ENCODE data around the gene NFKBIE. TPM values are rescaled to one million over a fixed set of nuclear protein-coding genes. Genes with fewer than 3 reads are reported as not detected.

Gene NFKBIE
- total RNA-seq, 2 experiments from 2014 or later, result 14.7 to 15.3 TPM

DNA sequence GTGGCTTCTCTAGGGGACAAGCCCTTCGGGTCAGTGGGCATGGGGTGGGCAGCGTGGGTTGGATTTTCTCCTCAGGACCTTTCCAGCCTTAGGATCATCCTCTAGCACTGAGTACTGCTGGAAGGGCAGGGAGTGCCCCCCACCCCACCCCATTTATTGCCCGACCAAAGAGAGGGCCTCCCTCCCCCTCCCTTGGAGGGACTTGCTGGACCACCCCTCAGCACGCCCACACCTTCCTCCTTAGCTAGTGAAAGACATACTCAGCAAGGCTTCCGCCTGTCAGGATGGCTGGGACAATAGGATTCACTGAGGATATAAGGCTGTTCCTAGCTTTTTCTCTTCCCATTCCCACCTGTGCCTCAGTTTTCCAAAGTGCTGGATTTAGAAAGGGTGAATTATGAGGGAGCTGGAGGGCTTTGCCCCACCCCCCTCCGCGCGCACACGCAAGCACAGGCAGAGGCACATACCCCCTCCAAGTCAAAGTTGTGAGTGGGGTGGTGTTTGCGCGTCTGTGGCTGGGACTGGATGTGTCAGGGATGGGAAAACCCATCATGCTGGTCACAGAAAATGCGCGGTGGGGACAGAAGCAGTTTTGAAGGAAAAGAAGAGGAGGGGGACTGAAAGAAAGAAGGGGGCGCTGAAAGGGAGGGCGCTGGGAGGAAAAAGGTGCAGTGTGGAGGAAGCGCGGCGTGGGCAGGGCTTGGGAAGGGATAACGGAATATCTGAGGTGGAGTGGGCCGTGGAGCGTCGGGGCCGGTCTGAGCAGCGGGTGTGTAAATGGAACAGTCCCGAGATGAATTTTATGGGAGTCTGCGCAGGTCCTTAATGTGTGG lies 42.6 kb downstream of the NFKBIE start:
- no peak for DNase-seq
- Mint-ChIP-seq H3K27ac (peak overlapping the region; percentile 60), H3K36me3 (ENCODE audit: low read depth) (no peaks in the 10 kb centered on the region), H3K27me3 (peaks cover 11% of the 10 kb centered on the region), H3K9me3 (no peaks in the 10 kb centered on the region), H3K4me1 (peaks cover 44% of the 10 kb centered on the region), H3K4me3 (peak overlapping the region; percentile 74)
- ChIA-PET CTCF (interaction anchor here (1.0 to 2.5 kb wide), 4 partner anchors 11 to 33 kb away, joined by 3 to 14 read pairs (median 9); no protein-coding TSS in a partner anchor), POLR2A (interaction anchor here (1.0 kb wide), 1 partner anchor 24 kb away, joined by 5 read pairs; the partner anchor contains the start of gene HSP90AB1)

DNA sequence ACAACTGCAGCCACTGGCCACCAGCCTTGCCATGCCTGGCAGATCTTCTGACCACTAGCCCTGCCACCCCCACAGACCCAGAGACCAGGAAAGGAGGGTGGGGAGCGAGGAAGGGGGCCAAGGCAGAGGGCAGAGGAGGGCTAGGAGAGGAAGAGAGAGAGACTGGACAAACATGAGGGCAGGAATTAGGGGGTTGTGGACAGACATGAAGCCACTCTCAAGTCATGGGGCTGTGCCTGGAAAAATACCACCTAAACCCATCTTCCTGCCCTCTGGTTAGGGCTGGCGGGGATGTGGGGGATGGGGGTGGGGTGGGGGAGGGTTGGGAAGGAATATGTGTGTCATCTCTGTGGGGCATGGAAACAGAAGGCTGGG lies 43.4 kb downstream of the NFKBIE start:
- no peak for DNase-seq
- Mint-ChIP-seq H3K27ac (no peak overlapping the region), H3K4me1 (peaks cover 44% of the 10 kb centered on the region), H3K36me3 (ENCODE audit: low read depth) (no peaks in the 10 kb centered on the region), H3K9me3 (no peaks in the 10 kb centered on the region), H3K4me3 (no peak overlapping the region), H3K27me3 (peaks cover 11% of the 10 kb centered on the region)
- CTCF ChIA-PET, result interaction anchor here (0.9 to 1.9 kb wide), 8 partner anchors 8 to 453 kb away, joined by 3 to 11 read pairs (median 4); partner anchors contain the start of genes MRPL14 and TMEM63B
- POLR2A ChIA-PET, result no interaction called here

DNA sequence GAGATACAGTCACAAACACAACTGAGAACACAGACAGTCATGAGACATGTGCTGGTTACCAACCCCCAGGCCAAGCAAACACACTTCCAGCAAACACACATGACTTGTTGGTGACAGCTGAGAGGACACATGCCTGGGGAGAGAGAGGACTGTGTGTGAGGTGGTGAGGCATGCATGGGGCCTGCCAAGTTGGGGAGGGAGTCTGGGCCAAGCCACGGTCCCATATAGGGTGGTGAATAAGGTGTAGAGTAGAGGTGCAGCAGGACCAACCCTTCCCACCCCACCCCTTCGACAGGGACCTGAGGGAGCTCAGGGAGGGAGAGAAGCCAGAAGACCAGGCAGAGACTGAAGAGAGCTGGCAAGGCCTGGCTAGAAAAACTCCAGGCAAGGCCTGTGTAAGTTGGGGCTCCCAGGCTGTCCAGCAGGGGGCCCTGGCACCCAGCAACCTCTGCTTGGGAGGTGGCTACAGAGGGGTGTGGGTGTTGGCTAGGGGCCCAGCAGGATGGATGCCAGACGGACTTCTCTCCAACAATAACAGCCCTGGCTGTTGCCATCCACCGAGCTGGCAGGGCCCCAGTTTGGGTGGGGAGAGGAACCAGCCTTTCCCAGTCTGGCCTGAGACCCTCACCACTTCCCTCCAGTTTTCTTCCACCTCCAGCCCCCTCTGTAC lies 43.9 kb downstream of the NFKBIE start:
- H3K9me3 Mint-ChIP-seq, result no peaks in the 10 kb centered on the region
- H3K4me1 Mint-ChIP-seq, result peaks cover 44% of the 10 kb centered on the region
- H3K4me3 Mint-ChIP-seq, result peak overlapping the region; percentile 20
- CTCF ChIA-PET, result interaction anchor here (0.6 to 1.9 kb wide), 12 partner anchors 8 to 452 kb away, joined by 3 to 11 read pairs (median 3); partner anchors contain the start of genes MRPL14 and TMEM63B
- POLR2A ChIA-PET, result no interaction called here
- no peaks in the 10 kb centered on the region for H3K36me3 Mint-ChIP-seq (ENCODE audit: low read depth)
- peaks cover 11% of the 10 kb centered on the region for H3K27me3 Mint-ChIP-seq
- H3K27ac Mint-ChIP-seq, result peak overlapping the region; percentile 46
- peak; percentile 79 for DNase-seq

DNA sequence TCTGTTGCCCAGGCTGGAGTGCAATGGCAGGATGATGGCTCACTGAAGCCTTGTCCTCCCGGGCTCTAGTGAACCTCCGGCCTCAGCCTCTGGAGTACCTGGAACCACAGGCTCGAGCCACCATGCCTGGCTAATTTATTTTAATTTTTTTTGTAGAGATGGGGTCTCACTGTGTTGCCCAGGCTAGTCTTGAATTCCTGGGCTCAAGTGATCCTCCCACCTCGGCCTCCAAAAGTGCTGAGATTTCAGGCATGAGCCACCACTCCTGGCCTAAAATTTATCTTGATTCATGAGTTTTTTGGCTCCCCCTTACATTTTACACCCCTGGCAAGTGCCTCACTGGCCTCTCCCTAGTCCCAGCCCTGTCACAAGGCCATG lies 44.4 kb downstream of the NFKBIE start:
- H3K4me1 Mint-ChIP-seq, result peaks cover 44% of the 10 kb centered on the region
- H3K4me3 Mint-ChIP-seq, result peak overlapping the region; percentile 20
- no peaks in the 10 kb centered on the region for H3K36me3 Mint-ChIP-seq (ENCODE audit: low read depth)
- ChIA-PET POLR2A (no interaction called here), CTCF (interaction anchor here (0.6 to 1.9 kb wide), 13 partner anchors 9 to 452 kb away, joined by 3 to 11 read pairs (median 3); partner anchors contain the start of genes MRPL14 and TMEM63B)
- H3K9me3 Mint-ChIP-seq, result no peaks in the 10 kb centered on the region
- H3K27ac Mint-ChIP-seq, result peak overlapping the region; percentile 46
- peaks cover 11% of the 10 kb centered on the region for H3K27me3 Mint-ChIP-seq
- DNase-seq, result no peak

DNA sequence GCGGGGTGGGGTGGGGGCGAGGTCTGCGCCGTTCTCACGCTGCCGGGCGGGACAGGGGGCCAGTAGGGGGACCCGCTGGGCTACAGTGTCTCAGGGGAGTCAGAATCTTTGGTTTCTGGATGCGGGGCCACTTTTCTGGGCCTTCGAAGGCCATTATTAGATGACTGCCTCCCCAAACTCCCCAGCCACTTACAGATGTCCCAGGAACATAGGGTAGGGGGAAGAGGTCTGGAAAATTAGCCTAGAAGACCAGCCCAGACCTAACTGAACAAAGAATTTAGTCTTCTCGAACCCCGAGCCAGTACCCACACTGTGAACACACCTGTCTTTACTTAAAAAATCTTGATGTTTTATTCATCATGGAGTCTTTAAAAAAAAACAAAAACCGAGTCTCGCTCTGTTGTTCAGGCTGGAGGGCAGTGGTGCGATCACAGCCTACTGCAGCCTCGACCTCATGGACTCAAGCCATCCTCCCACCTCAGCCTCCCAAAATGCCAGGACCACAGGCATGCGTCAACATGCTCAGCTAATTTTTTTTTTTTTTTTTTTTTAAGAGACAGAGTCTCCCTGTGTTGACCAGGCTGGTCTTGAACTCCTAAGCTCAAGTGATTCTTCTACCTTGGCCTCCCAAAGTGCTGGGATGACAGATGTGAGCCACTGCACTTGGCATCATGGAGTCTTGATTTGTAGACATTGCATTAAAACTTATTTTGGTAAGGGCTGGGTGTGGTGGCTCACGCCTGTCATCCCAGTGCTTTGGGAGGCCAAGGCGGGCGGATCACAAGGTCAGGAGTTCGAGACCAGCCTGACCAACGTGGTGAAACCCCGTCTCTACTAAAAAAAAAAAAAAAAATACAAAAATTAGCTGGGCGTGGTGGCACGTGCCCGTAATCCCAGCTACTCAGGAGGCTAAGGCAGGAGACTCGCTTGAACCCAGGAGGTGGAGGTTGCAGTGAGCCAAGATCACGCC lies 45.3 kb downstream of the NFKBIE start:
- Mint-ChIP-seq H3K4me3 (peak overlapping the region; percentile 16), H3K9me3 (no peaks in the 10 kb centered on the region), H3K4me1 (peaks cover 41% of the 10 kb centered on the region), H3K27ac (no peak overlapping the region), H3K27me3 (peaks cover 11% of the 10 kb centered on the region), H3K36me3 (ENCODE audit: low read depth) (no peaks in the 10 kb centered on the region)
- POLR2A ChIA-PET, result no interaction called here
- no peak for DNase-seq
- CTCF ChIA-PET, result interaction anchor here (1.0 to 1.8 kb wide), 3 partner anchors 35 to 126 kb away, joined by 3 to 7 read pairs (median 3); no protein-coding TSS in a partner anchor

DNA sequence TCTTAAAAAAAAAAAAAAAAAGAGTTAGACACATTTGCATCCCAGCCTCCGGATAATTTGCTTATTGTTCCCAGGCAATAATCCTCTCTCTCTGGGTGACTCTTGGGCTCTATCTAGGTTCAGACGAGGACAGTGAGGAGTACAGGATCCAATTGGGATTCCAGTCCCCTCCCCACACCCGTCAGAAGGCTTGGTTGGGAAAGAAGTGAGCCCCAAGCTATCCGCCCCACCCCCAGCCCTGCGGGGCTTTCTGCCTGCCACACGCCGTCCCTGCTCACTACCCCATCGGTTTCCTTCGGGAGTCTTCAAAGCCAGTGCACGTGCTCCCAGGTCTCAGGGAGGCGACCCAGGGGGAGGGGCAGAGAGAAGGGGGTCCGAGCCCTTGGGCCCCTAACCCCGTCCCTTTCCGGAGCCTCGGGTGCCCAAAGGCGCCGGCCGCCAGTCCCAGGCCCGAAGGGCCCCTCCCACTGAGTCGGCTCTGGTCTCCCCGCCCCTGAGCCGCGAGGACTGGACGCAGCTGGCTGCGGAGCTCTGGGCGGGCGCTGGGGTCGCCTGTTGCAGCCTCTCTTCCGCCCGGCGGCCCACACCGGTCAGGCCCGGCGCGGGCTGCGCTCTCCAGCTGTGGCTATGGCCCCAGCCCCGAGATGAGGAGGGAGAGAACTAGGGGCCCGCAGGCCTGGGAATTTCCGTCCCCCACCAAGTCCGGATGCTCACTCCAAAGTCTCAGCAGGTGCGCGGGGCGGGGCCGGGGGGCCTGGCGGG lies 46.1 kb downstream of the NFKBIE start:
- CTCF ChIA-PET, result interaction anchor here (0.7 to 1.1 kb wide), 3 partner anchors 15 to 46 kb away, joined by 3 to 4 read pairs (median 3); no protein-coding TSS in a partner anchor
- H3K36me3 Mint-ChIP-seq (ENCODE audit: low read depth), result no peaks in the 10 kb centered on the region
- H3K27me3 Mint-ChIP-seq, result peaks cover 11% of the 10 kb centered on the region
- peaks cover 33% of the 10 kb centered on the region for H3K4me1 Mint-ChIP-seq
- POLR2A ChIA-PET, result no interaction called here
- H3K9me3 Mint-ChIP-seq, result no peaks in the 10 kb centered on the region
- H3K27ac Mint-ChIP-seq, result no peak overlapping the region
- H3K4me3 Mint-ChIP-seq, result no peak overlapping the region
- no peak for DNase-seq

DNA sequence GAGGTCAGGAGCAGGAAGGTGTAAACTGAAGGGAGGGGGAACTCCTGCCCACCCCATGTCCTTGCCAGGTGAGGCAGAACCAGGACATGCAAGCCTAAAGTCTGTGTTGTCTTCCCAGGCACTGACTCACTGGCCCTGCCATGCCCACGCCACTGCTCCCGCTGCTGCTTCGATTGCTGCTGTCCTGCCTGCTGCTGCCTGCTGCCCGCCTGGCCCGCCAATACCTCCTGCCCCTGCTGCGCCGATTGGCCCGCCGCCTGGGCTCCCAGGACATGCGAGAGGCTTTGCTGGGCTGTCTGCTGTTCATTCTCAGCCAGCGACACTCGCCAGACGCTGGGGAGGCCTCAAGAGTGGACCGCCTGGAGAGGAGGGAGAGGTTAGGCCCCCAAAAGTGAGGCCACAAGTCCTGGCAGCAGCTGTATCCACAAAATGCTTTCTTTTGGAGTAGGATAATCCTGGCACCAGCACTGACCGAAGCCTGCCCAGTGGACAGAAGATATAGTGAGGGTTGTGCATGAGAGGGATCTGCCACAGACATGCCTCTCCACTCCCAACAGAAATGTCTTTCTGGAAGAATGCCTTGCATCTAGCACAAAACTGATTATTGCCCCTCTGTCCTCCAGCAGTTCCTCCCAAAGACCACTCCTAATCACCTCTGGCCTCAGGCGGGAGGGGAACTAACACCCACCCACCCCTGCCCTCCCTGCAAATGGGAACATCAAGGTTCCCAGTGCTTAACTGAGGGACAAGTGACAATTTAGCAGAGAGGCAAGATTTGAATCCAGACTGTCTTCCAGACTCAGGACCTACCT lies 47.8 kb downstream of the NFKBIE start:
- POLR2A ChIA-PET, result no interaction called here
- no peaks in the 10 kb centered on the region for H3K9me3 Mint-ChIP-seq
- CTCF ChIA-PET, result interaction anchor here (1.1 kb wide), 1 partner anchor 20 kb away, joined by 4 read pairs; no protein-coding TSS in a partner anchor

DNA sequence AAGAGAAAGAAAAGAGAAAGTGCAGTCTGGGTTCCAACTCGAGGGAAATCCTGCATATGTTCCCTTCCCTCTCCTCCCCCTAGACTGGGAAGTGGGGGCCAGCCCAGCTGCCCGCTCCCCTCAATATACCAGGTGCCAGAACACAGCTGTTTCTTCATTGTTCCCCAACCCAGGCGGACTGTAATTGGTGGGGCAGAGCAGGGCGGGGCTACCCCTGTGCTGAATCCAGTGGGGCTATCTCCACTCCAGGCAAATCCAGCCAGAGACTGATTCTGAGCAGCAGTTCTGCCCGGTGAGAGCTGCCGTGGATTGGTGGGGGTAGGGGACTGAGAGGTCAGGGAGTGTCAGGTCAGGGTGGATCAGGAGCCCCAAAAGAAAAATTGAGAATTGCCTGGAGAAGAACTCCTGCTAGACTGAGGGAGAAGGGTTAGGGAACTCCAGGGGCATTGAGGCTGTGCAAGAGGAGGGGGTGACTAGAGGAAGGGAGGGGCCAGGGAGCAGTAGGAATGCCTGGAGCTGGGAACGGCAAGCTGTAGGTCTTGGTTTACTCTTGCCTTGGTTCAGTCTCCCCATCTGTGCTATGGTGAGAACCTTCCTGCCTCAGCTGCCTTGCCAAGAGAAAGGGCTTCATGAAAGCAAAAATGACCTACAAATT lies 48.5 kb downstream of the NFKBIE start, which contains the start of gene MYMX:
Gene MYMX (plus strand): TSS at position 250 of the 655 bp plus-strand sequence. CDS start 546 bp downstream, outside the sequence.
- Mint-ChIP-seq H3K4me1 (peaks cover 19% of the 10 kb centered on the region), H3K36me3 (ENCODE audit: low read depth) (no peaks in the 10 kb centered on the region), H3K9me3 (no peaks in the 10 kb centered on the region), H3K27ac (no peak within 1 kb of the TSS), H3K4me3 (no peak within 1 kb of the TSS), H3K27me3 (peaks cover 15% of the 10 kb centered on the region)
- DNase-seq, result no peak
- ChIA-PET CTCF (no interaction called here), POLR2A (no interaction called here)

More for the DNA sequence above, 47.8 kb downstream of the NFKBIE start:
- H3K27ac Mint-ChIP-seq, result no peak overlapping the region
- peaks cover 23% of the 10 kb centered on the region for H3K4me1 Mint-ChIP-seq
- H3K27me3 Mint-ChIP-seq, result peaks cover 15% of the 10 kb centered on the region
- no peak for DNase-seq
- no peak overlapping the region for H3K4me3 Mint-ChIP-seq
- no peaks in the 10 kb centered on the region for H3K36me3 Mint-ChIP-seq (ENCODE audit: low read depth)

DNA sequence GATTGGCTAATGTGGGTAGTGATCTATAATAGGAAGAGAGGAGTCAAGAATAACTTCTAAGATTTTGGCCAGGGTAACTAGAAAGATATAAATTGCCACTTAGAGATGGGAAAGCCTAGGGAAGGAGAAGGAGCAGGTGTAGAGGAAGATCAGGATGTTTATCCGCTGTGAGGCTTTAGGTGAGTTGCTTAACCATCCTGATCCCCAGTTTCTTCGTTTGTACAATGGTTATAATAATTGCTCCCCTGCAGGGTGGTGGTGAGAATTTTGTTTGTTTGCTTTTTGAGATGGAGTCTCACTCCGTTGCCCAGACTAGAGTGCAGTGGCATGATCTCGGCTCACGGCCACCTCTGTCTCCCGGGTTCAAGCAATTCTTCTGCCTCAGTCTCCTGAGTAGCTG lies 51.0 kb downstream of the NFKBIE start:
- DNase-seq, result no peak
- CTCF ChIA-PET, result no interaction called here
- no peaks in the 10 kb centered on the region for H3K36me3 Mint-ChIP-seq (ENCODE audit: low read depth)
- POLR2A ChIA-PET, result no interaction called here
- H3K9me3 Mint-ChIP-seq, result no peaks in the 10 kb centered on the region
- peaks cover 18% of the 10 kb centered on the region for H3K27me3 Mint-ChIP-seq
- H3K27ac Mint-ChIP-seq, result no peak overlapping the region
- no peak overlapping the region for H3K4me3 Mint-ChIP-seq
- H3K4me1 Mint-ChIP-seq, result peaks cover 6% of the 10 kb centered on the region

DNA sequence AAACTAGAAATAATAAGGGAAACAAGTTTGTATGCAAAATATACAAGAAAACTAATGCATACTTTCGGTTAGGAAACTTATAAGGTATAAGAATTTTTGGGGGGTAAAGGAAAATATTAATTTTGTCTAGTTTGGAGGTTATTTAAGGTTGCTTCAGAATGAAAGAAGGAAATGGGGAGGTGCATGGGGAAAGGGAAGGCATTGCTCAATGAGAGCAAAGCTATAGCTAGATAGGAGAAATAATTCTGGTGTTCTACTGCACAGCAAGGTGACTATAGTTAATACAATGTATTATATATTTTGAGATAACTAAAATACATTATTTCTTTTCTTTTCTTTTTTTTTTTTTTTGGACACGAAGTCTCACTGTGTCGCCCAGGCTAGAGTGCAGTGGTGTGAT lies 54.1 kb downstream of the NFKBIE start:
- Mint-ChIP-seq H3K27ac (no peak overlapping the region), H3K36me3 (ENCODE audit: low read depth) (no peaks in the 10 kb centered on the region), H3K4me3 (no peak overlapping the region), H3K9me3 (no peaks in the 10 kb centered on the region), H3K27me3 (peaks cover 13% of the 10 kb centered on the region), H3K4me1 (no peaks in the 10 kb centered on the region)
- no peak for DNase-seq
- ChIA-PET CTCF (interaction anchor here (0.5 to 1.6 kb wide), 5 partner anchors 10 to 37 kb away, joined by 3 to 7 read pairs (median 4); no protein-coding TSS in a partner anchor), POLR2A (no interaction called here)
